MV-4-11 (cell line): ENCODE measurements around the gene TBC1D2B.
A peak's percentile ranks its signal among the peaks of the same experiment; 100 is the strongest.
"Not testable (repeated sequence)": the region's sequence is repeated elsewhere in the genome, so short reads cannot be mapped to it uniquely, and the experiment has no call there.

Experiments
- DNase-seq: peaks from one replicate; lab custom pipeline; 2025; lab: John Stamatoyannopoulos, UW

Gene TBC1D2B

GRCh38 chr15:77988347-77989295 lies 88.9 kb downstream of the TBC1D2B start:
- DNase-seq, result no peak

DNA sequence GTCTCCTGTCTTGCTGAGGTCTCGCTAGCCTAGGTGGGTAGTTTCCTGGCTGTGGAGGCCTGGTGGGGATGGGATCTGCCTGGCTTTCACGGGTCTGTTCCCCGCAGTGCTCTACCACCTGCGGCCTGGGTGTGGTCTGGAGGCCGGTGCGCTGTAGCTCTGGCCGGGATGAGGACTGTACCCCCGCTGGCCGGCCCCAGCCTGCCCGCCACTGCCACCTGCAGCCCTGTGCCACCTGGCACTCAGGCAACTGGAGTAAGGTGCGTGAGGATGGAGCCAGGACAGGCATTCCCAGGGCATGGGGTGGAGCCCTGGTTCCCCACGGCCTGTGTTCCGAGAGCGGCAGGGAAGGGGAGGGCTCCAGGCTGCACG lies 89.8 kb downstream of the TBC1D2B start:
- not testable (repeated sequence) for DNase-seq

GRCh38 chr15:77986891-77987764 lies 90.4 kb downstream of the TBC1D2B start:
- no peak for DNase-seq

GRCh38 chr15:77985931-77986480 lies 91.5 kb downstream of the TBC1D2B start:
- DNase-seq, result no peak

GRCh38 chr15:77985031-77985930 lies 92.2 kb downstream of the TBC1D2B start:
- DNase-seq, result no peak

DNA sequence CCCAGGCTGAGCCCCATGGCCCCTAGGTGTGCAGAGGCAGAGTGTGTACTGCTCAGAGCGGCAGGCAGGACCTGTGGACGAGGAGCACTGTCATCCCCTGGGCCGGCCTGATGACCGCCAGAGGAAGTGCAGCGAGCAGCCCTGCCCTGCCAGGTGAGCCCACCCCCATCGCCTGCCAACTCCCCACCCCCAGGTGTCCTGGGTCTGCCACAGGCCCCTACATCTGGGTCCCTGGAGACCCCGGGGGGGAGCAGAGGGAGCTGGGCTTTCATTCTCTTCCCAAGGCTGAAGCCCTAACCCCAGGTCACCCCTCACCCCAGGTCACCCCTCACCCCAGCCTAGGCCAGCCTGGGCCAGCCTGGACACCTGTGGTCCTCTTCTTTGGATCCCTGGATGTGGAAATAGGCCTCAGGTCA lies 93.1 kb downstream of the TBC1D2B start:
- no peak for DNase-seq

DNA sequence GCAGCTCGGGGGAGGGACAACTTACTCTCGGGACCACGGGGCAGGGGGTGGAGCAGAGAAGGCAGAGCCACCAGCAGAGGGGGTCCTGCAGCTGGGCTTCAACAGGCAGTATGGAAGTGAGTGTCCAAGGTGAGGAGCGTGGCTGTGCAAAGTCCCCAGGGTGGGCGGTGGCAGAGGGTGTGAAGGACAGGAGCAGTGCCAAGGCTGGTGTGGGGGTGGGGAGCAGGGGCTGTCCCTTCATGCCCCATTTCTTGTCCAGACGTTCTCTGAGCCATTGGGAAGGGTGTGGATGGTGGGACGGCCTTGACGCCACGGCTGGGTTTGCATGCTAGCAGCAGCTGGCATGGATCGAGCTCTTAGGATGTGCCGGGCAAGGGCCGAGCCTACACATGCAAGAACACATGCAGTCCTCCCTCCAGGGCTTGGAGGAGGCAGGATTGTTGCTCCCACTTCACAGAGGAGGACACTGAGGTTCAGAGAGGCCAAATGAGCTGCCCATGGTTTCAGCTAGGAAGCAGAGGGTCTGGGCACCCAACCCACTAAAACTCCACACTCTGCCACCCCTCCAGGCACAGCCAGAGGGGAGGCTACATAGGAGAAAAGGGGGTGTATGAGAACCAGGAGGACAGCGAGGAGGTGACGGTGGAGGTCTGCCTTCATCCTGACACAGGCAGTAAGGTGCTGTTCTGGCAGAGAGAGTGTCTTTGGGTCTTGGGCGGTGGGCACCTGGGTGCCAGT lies 93.6 kb downstream of the TBC1D2B start:
- DNase-seq, result no peak

GRCh38 chr15:77983091-77983707 lies 94.3 kb downstream of the TBC1D2B start:
- no peak for DNase-seq

GRCh38 chr15:77982127-77982490 lies 95.4 kb downstream of the TBC1D2B start:
- DNase-seq, result no peak

- DNase-seq, result no peak
Observed at GRCh38 chr15:77981281-77982126, 96.0 kb downstream of the TBC1D2B start.

DNA sequence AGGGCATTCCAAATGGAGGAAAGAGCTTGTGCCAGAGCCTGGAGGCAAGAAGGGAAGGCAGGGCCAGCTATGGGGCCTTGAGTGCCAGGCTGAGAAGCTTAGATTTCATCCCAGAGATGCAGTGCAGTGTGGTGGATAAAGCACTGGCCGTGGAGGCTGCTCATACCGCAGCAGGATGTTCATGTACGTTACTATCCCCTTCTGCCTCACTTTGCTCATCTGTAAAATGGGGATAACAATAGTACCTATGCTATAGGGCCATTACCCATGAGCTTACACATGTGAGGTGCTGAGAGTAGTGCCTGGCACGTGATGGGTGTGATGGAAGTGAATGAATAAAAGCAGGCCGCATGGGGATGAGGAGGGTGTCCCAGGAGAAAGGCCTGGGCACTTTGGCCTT lies 96.8 kb downstream of the TBC1D2B start:
- not testable (repeated sequence) for DNase-seq

DNA sequence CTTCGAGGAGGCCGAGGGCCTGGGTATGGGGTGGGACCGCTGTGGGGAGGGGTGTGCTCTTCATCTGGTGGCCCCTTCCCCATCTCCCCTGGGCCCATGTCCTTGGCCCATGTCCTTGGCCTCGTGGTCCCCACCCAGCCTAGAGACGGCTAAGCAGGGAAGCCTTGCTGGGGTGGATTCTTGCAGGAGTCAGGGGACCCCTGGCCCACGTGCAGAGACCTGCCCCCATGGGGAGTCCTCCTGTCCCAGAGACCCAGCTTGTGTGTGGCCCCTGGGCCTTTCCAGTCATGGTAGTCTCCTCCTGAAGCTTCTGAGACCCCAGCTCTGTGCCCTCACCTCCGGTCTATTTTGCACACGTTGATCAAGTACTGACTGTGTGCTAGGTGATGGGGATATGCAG lies 97.4 kb downstream of the TBC1D2B start:
- DNase-seq, result no peak

DNA sequence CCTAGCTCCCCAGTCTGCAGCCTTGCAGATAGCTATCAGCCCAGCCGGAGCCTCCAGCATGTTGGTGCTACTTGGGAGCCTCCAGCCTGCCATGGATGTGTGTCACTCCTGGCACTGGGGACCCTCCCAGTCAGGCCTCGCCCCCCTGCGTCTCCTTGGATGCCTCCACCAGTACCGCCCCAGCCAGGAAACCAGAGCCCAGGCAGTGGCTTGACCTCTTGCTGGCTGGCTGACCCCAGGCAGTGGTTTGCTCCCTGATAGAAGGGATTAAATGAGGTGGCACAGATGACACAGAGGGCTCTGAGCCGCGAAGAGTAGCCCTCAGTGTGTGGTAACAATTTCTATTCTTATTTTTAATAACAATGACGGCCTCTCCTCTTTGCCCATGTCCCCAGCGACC lies 98.4 kb downstream of the TBC1D2B start:
- peak; percentile 57 for DNase-seq

DNA sequence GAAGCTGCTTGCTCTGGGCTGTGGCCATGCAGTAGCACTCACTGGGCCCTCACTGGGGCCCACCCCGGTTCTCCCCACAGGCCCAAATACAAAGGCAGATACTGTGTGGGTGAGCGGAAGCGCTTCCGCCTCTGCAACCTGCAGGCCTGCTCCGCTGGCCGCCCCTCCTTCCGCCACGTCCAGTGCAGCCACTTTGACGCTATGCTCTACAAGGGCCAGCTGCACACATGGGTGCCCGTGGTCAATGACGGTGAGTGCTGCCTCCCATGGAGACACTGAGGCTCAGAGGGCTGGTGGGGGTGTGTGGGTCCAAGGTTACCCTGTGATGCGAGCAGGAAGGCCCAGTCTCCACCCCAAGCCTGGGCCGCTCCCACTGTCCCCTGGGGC lies 98.8 kb downstream of the TBC1D2B start:
- DNase-seq, result not testable (repeated sequence)

- DNase-seq, result not testable (repeated sequence)
Observed at GRCh38 chr15:77977903-77978758, 99.4 kb downstream of the TBC1D2B start.

DNA sequence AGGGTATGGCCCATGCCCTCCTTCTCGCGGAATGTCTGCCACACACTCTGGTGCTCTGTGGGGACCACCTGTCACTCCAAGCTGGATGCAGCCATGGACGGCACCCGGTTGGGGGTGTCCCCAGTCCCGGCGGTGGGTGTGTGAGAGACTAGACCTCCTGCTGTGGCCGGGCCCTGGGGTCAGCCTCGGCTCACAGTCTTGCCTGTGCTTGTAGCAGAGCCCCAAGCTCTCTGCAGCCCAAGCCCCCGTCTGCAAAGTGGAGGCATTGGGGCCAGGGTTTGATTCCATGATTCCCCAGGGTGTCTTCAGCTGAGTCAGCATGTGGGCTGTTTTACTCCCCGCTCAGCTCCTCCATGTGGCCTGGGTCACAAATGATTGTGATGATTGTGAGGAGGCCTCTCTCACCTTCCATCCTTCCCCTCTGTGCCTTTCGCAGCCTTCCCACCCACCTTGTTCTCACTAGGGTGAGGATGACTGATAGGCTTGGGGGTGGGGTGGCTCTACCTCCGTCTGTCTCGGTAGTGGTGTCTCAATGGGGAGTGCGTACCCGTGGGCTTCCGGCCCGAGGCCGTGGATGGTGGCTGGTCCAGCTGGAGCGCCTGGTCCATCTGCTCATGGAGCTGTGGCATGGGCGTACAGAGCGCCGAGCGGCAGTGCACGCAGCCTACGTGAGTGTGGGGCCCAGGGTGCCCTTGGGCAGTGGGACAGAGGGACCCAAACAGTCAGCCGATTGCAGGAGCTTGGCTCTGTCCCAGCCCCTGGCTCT lies 100.6 kb downstream of the TBC1D2B start:
- DNase-seq, result not testable (repeated sequence)

GRCh38 chr15:77976095-77976450 lies 101.4 kb downstream of the TBC1D2B start:
- not testable (repeated sequence) for DNase-seq
